IMR-90 (cell line): ENCODE results near the gene RNF145. TPM values are rescaled to one million over a fixed set of nuclear protein-coding genes. Genes with fewer than 3 reads are reported as not detected.

Experiments
- ATAC-seq: fragments of 200-7000 bp; cut with Tn5 transposase; 2 replicates; pipeline ENCODE4 v1.9.1; 2020; ENCODE audit warnings: low read depth, mild to moderate bottlenecking, moderate library complexity
- BruUV-seq: library from RNA; stranded (reverse); fragments of 400-500 nt; replicated peaks from 2 replicates; lab custom pipeline; 2021; lab: Mats Ljungman, UMichigan
- CTCF ChIA-PET: fragments of 300-600 bp; formaldehyde crosslinking; extraction: SDS; loops from one replicate; lab custom pipeline; 2021; ENCODE audit warnings: antibody characterized with exemption; lab: Yijun Ruan, JAX
- POLR2A ChIA-PET: fragments of 300-600 bp; sonication (Branson Sonifier 250); formaldehyde crosslinking; loops from one replicate; lab custom pipeline; 2022; ENCODE audit warnings: antibody characterized with exemption; ENCODE audit not compliant: unreplicated experiment; lab: Charles Lee
- DNase-seq: peaks from one replicate; pipeline ENCODE4 v3.0.0; 2013
- H2AFZ ChIP-seq: replicated peaks from 2 replicates; pipeline ENCODE3; 2013; ENCODE audit warnings: low read length, mild to moderate bottlenecking; ENCODE audit not compliant: poor library complexity
- H2AK5ac ChIP-seq: 2 replicates; pipeline ENCODE4 v1.6.1; 2013; ENCODE audit warnings: low read depth, low read length, inconsistent platforms
- H2AK9ac ChIP-seq: replicated peaks from 2 replicates; pipeline ENCODE3; 2013; ENCODE audit warnings: mild to moderate bottlenecking, low read depth, low read length, moderate library complexity; ENCODE audit not compliant: poor library complexity
- H2BK120ac ChIP-seq: 2 replicates; pipeline ENCODE4 v1.6.1; 2013; ENCODE audit warnings: low read depth, low read length, inconsistent platforms
- H2BK15ac ChIP-seq: 3 replicates; pipeline ENCODE4 v1.6.1; 2013; ENCODE audit warnings: low read depth, low read length, inconsistent platforms
- H2BK20ac ChIP-seq: 2 replicates; pipeline ENCODE4 v1.6.1; 2013; ENCODE audit warnings: low read depth, mild to moderate bottlenecking, inconsistent platforms, low read length, moderate library complexity
- H2BK5ac ChIP-seq: 2 replicates; pipeline ENCODE4 v1.6.1; 2013; ENCODE audit warnings: mild to moderate bottlenecking, low read depth, low read length, inconsistent platforms; ENCODE audit not compliant: poor library complexity, severe bottlenecking
- H3K14ac ChIP-seq: replicated peaks from 2 replicates; pipeline ENCODE4 v1.6.1; 2013; ENCODE audit warnings: low read depth, low read length, inconsistent platforms
- H3K18ac ChIP-seq: 2 replicates; pipeline ENCODE4 v1.6.1; 2013; ENCODE audit warnings: low read depth, low read length, control low read depth
- H3K23ac ChIP-seq: 2 replicates; pipeline ENCODE4 v1.6.1; 2013; ENCODE audit warnings: low read depth, low read length, inconsistent platforms
- H3K27ac ChIP-seq: 2 replicates; pipeline ENCODE4 v1.5.1; 2013; ENCODE audit warnings: mild to moderate bottlenecking, control low read depth, low read length; ENCODE audit not compliant: insufficient read depth
- H3K27me3 ChIP-seq: 2 replicates; pipeline ENCODE4 v1.6.1; 2013; ENCODE audit warnings: low read length; ENCODE audit not compliant: control insufficient read depth, insufficient read depth
- H3K36me3 ChIP-seq: 2 replicates; pipeline ENCODE4 v1.6.1; 2013; ENCODE audit warnings: low read length, mixed read lengths; ENCODE audit not compliant: control insufficient read depth, insufficient read depth
- H3K4ac ChIP-seq: 2 replicates; pipeline ENCODE4 v1.6.1; 2013; ENCODE audit warnings: low read depth, low read length, inconsistent platforms
- H3K4me1 ChIP-seq: 2 replicates; pipeline ENCODE4 v1.6.1; 2013; ENCODE audit warnings: low read length, mixed read lengths; ENCODE audit not compliant: control insufficient read depth, insufficient read depth
- H3K4me2 ChIP-seq: 2 replicates; pipeline ENCODE4 v1.6.1; 2013; ENCODE audit warnings: low read depth, mild to moderate bottlenecking, control low read depth, low read length, moderate library complexity
- H3K4me3 ChIP-seq: 2 replicates; pipeline ENCODE4 v1.5.1; 2013; ENCODE audit warnings: low read depth, mild to moderate bottlenecking, control low read depth, low read length, moderate library complexity; ENCODE audit not compliant: insufficient read depth
- H3K56ac ChIP-seq: 2 replicates; pipeline ENCODE4 v1.6.1; 2013; ENCODE audit warnings: low read length, inconsistent platforms; ENCODE audit not compliant: insufficient read depth; ENCODE audit errors: extremely low read depth
- H3K79me1 ChIP-seq, 2 experiments: 2 replicates each; pipeline ENCODE4 v1.6.1; 2013; ENCODE audit warnings: low read length in 2 of 2, inconsistent platforms in 1 of 2, low read depth in 1 of 2
- H3K9ac ChIP-seq: 2 replicates; pipeline ENCODE4 v1.6.1; 2013; ENCODE audit warnings: low read depth, low read length, control low read depth
- H3K9me1 ChIP-seq: 2 replicates; pipeline ENCODE4 v1.6.1; 2013; ENCODE audit warnings: low read length, inconsistent platforms; ENCODE audit not compliant: insufficient read depth
- H3K9me3 ChIP-seq: 2 replicates; pipeline ENCODE4 v1.6.1; 2013; ENCODE audit warnings: low read length; ENCODE audit not compliant: control insufficient read depth, insufficient read depth
- H4K20me1 ChIP-seq: 2 replicates; pipeline ENCODE4 v1.6.1; 2013; ENCODE audit warnings: low read length, inconsistent platforms; ENCODE audit not compliant: insufficient read depth
- H4K5ac ChIP-seq: 2 replicates; pipeline ENCODE4 v1.6.1; 2013; ENCODE audit warnings: mild to moderate bottlenecking, low read depth, low read length, control low read depth
- H4K8ac ChIP-seq, 2 experiments: 2 replicates each; pipeline ENCODE4 v1.6.1; 2013; ENCODE audit warnings: low read depth in 2 of 2, low read length in 2 of 2, control low read depth in 1 of 2, inconsistent platforms in 1 of 2
- H4K91ac ChIP-seq: 2 replicates; pipeline ENCODE4 v1.6.1; 2013; ENCODE audit warnings: low read depth, low read length, inconsistent platforms; ENCODE audit not compliant: insufficient read depth
- CEBPB ChIP-seq: IDR thresholded peaks from 2 replicates; pipeline ENCODE4 v1.6.1; 2012; ENCODE audit warnings: low read depth, low read length, improper control_type of control experiment
- USF2 ChIP-seq: fragments of 150-350 bp; IDR thresholded peaks from 2 replicates; pipeline ENCODE4 v1.6.1; 2017; ENCODE audit warnings: mild to moderate bottlenecking, antibody characterized with exemption, low read length, low read depth
- WGBS, 2 experiments: methylation state at CpG; one replicate each; pipeline versions ENCODE4 v1.1.5 to v1.1.7; 2013; ENCODE audit warnings: missing lambda C conversion rate in 2 of 2; ENCODE audit not compliant: insufficient read length in 1 of 2; ENCODE audit errors: extremely low coverage in 2 of 2; 5-methylcytosine and 5-hydroxymethylcytosine counted together
- dilution Hi-C: fragments of 300-500 bp; cut with HindIII; formaldehyde crosslinking; loops from one replicate; pipeline ENCODE4 v1.14.3; 2018; ENCODE audit warnings: low sequenced_read_pairs; ENCODE audit not compliant: unreplicated experiment
- in situ Hi-C: fragments of 300-500 bp; cut with MboI; formaldehyde crosslinking; loops from 3 replicates; pipeline ENCODE4 v1.14.3; 2019; ENCODE audit warnings: low sequenced_read_pairs, inconsistent platforms, mixed read lengths
- intact Hi-C: fragments of 100-400 bp; cut with micrococcal nuclease; formaldehyde crosslinking; loops from 2 replicates; pipeline ENCODE4 v1.10.0; 2022
- polyA plus RNA-seq, 3 experiments: library from polyadenylated mRNA; depleted of rRNA; stranded (reverse); fragments of >200 nt; gene quantifications; 2 replicates each; pipeline ENCODE4 v1.2.3, GENCODE V29; 2012; ENCODE audit warnings: low replicate concordance in 1 of 3
- total RNA-seq: library from RNA; depleted of rRNA; stranded (reverse); fragments of >200 nt; gene quantifications from 2 replicates; pipeline ENCODE4 v1.2.3, GENCODE V29; 2012

Gene RNF145
- total and polyA plus RNA-seq, 2 of the 4 experiments (the other 2 are of a cell fraction) = 50.0 to 57.0 TPM

GRCh38 chr5:159207222-159207685 lies 2.1 kb downstream of the RNF145 start:
- DNase-seq = no peak

More at GRCh38 chr5:159207222-159207685, 2.1 kb downstream of the RNF145 start:
- Histone ChIP-seq H2BK5ac (peak overlapping the region; percentile 79), H4K8ac (peak overlapping the region; percentile 92 to 98), H3K36me3 (peaks cover 5% of the 10 kb centered on the region), H3K4me1 (peaks cover 9% of the 10 kb centered on the region; the same call in 1 of the 2 replicates), H2AFZ (no peak overlapping the region), H2AK5ac (no peak overlapping the region), H2BK20ac (0 out of 2 replicates have a peak overlapping the region, but pooled peaks have one; percentile 28), H3K4me2 (peak overlapping the region; percentile 85), H3K14ac (peak overlapping the region; percentile 99), H3K27ac (peak overlapping the region; percentile 100), H3K9me3 (no peaks in the 10 kb centered on the region), H3K18ac (peak overlapping the region; percentile 90), H4K91ac (peak overlapping the region; percentile 98; the same call in 1 of the 2 replicates), H3K9me1 (no peaks in the 10 kb centered on the region; the same call in 1 of the 2 replicates), H2AK9ac (no peak overlapping the region), H3K9ac (peak overlapping the region; percentile 99), H3K56ac (peak overlapping the region; percentile 88), H3K79me1 (peaks cover 9 to 10% of the 10 kb centered on the region in 2 experiments; a peak in 3 of 4 replicates), H2BK120ac (peak overlapping the region; percentile 39; the same call in 1 of the 2 replicates), H4K20me1 (peaks cover 21% of the 10 kb centered on the region), H3K23ac (peak overlapping the region; percentile 76; the same call in 1 of the 2 replicates), H3K4me3 (peak overlapping the region; percentile 83), H4K5ac (peak overlapping the region; percentile 50; the same call in 1 of the 2 replicates), H3K4ac (peak overlapping the region; percentile 99; the same call in 1 of the 2 replicates), H3K27me3 (no peaks in the 10 kb centered on the region), H2BK15ac (peak overlapping the region; percentile 6; the same call in 2 of the 3 replicates)
- intact Hi-C loops = loop anchor here (2.0 to 10.0 kb wide), 2 partner anchors 22 to 768 kb away; no protein-coding TSS in a partner anchor
- no TSS peak for BruUV-seq
- in situ Hi-C loops = loop anchor here (5.0 kb wide), 1 partner anchor 50 kb away; no protein-coding TSS in a partner anchor
- WGBS, 2 experiments = no CpG with 5 or more reads among the region's 5 CpGs
- ATAC-seq = no peak
- ChIA-PET POLR2A (interaction anchor here (0.6 to 1.2 kb wide), 6 partner anchors 9 to 709 kb away, joined by 3 to 8 read pairs (median 3); no protein-coding TSS in a partner anchor), CTCF (interaction anchor here (0.6 to 1.7 kb wide), 4 partner anchors 9 to 50 kb away, joined by 5 to 10 read pairs (median 6); no protein-coding TSS in a partner anchor)
- dilution Hi-C loops = no loop called here
- TF ChIP-seq USF2 (peak; percentile 65), CEBPB (no peak)
